GM12878 (cell line): Measurements from ENCODE around the gene C1QTNF5.

ENCODE experiments used
- CTCF ChIP-seq, 3 experiments: IDR thresholded peaks in 2 of 3; conservative IDR thresholded peaks in 1 of 3; 2 replicates each; pipeline ENCODE4 v1.5.1; 2011; ENCODE audit warnings: low read depth in 3 of 3, low read length in 3 of 3, mild to moderate bottlenecking in 3 of 3, control low read depth in 2 of 3, moderate library complexity in 2 of 3, inconsistent platforms in 1 of 3, mixed read lengths in 1 of 3; ENCODE audit not compliant: control insufficient read depth in 2 of 3, insufficient read depth in 1 of 3; ENCODE audit errors: extremely low read depth in 1 of 3
- GATAD2B ChIP-seq: fragments of 450-650 bp; conservative IDR thresholded peaks from 2 replicates; pipeline ENCODE4 v1.6.1; 2017; ENCODE audit warnings: low read depth, mild to moderate bottlenecking, moderate library complexity
- NBN ChIP-seq: fragments of 450-650 bp; IDR thresholded peaks from 2 replicates; pipeline ENCODE4 v1.6.1; 2016
- POLR2AphosphoS5 ChIP-seq: IDR thresholded peaks from 2 replicates; pipeline ENCODE4 v1.6.1; 2011; ENCODE audit warnings: mild to moderate bottlenecking, low read length, inconsistent platforms
- TAF1 ChIP-seq: IDR thresholded peaks from 2 replicates; pipeline ENCODE4 v1.6.1; 2011; ENCODE audit warnings: mild to moderate bottlenecking, low read depth, low read length, borderline replicate concordance
- TCF12 ChIP-seq: IDR thresholded peaks from 2 replicates; pipeline ENCODE4 v1.6.1; 2011; ENCODE audit warnings: low read depth, mild to moderate bottlenecking, low read length

GRCh38 chr11:119299416-119299815 lies 41.3 kb downstream of the C1QTNF5 start:
- TF ChIP-seq CTCF (IDR thresholded peaks at IDR 0.05 in 2 of 3, conservative IDR thresholded peaks at IDR 0.05 in 1 of 3; ENCODE audit: control insufficient read depth in 2 of 3, extremely low read depth in 1 of 3, insufficient read depth in 1 of 3, low read depth in 3 of 3, low read length in 3 of 3) (no peak), TAF1 (no peak), POLR2AphosphoS5 (no peak), GATAD2B (no peak), TCF12 (no peak), NBN (no peak)
